GM10847 (cell line): ENCODE data around the gene CSTPP1.

ENCODE experiments used
- POLR2A ChIP-seq: IDR thresholded peaks from 2 replicates; pipeline ENCODE4 v1.6.1; 2011; ENCODE audit not compliant: insufficient read length; ENCODE audit errors: extremely low read depth

Gene CSTPP1

GRCh38 chr11:46901156-46901555, 35.4 kb upstream of the CSTPP1 start:
- no peak for TF ChIP-seq POLR2A

GRCh38 chr11:46902694-46903093, 33.9 kb upstream of the CSTPP1 start:
- TF ChIP-seq POLR2A: no peak

GRCh38 chr11:46903846-46904245, 32.7 kb upstream of the CSTPP1 start:
- TF ChIP-seq POLR2A: no peak

- no peak for TF ChIP-seq POLR2A
Measured at GRCh38 chr11:46905806-46906205, 30.8 kb upstream of the CSTPP1 start.

- TF ChIP-seq POLR2A: no peak
Measured at GRCh38 chr11:46906609-46907041, 29.9 kb upstream of the CSTPP1 start.

GRCh38 chr11:46907606-46908005, 29.0 kb upstream of the CSTPP1 start:
- no peak for TF ChIP-seq POLR2A

GRCh38 chr11:46912526-46913150, 23.9 kb upstream of the CSTPP1 start:
- no peak for TF ChIP-seq POLR2A

- TF ChIP-seq POLR2A: no peak
Measured at GRCh38 chr11:46913484-46913883, 23.1 kb upstream of the CSTPP1 start.

- no peak for TF ChIP-seq POLR2A
Measured at GRCh38 chr11:46914363-46914762, 22.2 kb upstream of the CSTPP1 start.

GRCh38 chr11:46914910-46915309, 21.7 kb upstream of the CSTPP1 start:
- TF ChIP-seq POLR2A: no peak

- no peak for TF ChIP-seq POLR2A
Measured at GRCh38 chr11:46916286-46917108, 20.1 kb upstream of the CSTPP1 start.

- no peak for TF ChIP-seq POLR2A
Measured at GRCh38 chr11:46917109-46917761, 19.3 kb upstream of the CSTPP1 start.

GRCh38 chr11:46917762-46918082, 18.8 kb upstream of the CSTPP1 start:
- TF ChIP-seq POLR2A: no peak

- no peak for TF ChIP-seq POLR2A
Measured at GRCh38 chr11:46918083-46918787, 18.3 kb upstream of the CSTPP1 start, which contains the start of gene LRP4. Gene LRP4, minus strand, starts transcription at chr11:46918550. Its CDS starts 171 bp downstream, at chr11:46918379.

GRCh38 chr11:46918788-46919513, 17.6 kb upstream of the CSTPP1 start:
- TF ChIP-seq POLR2A: no peak
